ENCODE data around the gene PIP5K1B.

Gene PIP5K1B

DNA sequence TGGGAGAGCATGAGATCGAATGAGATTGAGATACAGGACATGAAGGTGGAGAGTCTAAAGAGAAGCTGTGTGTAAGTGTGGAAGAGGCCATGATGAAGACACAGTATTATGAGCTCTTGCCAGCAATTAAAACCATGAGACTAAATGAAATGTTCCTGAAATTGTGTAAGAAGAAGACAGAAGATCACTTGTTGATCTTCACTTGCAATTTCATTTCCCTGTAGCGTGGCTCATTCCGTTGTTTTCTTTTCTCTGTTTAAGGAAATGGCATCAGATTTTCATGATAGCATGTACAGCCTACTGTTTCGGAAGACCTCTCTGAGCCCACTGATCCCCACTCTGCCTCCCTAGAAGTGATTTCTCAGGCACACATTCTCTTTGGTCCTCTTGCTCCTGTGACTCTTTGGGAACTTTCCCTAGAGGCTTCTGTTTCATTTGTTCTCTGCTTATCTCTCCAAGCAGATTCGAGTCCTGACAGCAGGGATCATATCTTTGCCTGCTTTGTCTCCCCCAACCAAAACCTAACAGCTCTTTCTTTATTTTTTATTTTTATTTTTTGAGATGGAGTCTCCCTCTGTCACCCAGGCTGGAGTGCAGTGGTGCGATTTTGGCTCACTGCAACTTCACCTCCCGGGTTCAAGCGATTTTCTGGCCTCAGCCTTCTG lies 16.8 kb downstream of the PIP5K1B start:
- H3K4me3 ChIP-seq (ENCODE audit: low read depth, low read length), result no peak overlapping the region

GRCh38 chr9:68725070-68725469 lies 20.0 kb downstream of the PIP5K1B start:
- H3K36me3 ChIP-seq (replicated peaks), result no peaks in the 10 kb centered on the region
- TF ChIP-seq, protein P1, sequence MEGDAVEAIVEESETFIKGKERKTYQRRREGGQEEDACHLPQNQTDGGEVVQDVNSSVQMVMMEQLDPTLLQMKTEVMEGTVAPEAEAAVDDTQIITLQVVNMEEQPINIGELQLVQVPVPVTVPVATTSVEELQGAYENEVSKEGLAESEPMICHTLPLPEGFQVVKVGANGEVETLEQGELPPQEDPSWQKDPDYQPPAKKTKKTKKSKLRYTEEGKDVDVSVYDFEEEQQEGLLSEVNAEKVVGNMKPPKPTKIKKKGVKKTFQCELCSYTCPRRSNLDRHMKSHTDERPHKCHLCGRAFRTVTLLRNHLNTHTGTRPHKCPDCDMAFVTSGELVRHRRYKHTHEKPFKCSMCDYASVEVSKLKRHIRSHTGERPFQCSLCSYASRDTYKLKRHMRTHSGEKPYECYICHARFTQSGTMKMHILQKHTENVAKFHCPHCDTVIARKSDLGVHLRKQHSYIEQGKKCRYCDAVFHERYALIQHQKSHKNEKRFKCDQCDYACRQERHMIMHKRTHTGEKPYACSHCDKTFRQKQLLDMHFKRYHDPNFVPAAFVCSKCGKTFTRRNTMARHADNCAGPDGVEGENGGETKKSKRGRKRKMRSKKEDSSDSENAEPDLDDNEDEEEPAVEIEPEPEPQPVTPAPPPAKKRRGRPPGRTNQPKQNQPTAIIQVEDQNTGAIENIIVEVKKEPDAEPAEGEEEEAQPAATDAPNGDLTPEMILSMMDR (IDR thresholded peaks at IDR 0.05; ENCODE audit: low read depth, low read length, missing control alignments), result no peak
- no peak for DNase-seq
- no peak overlapping the region for H3K27ac ChIP-seq
- no peaks in the 10 kb centered on the region for H3K27me3 ChIP-seq (replicated peaks)
- H3K4me3 ChIP-seq (ENCODE audit: low read depth, low read length), result no peak overlapping the region
- in situ Hi-C loops (cut with HindIII; ENCODE audit: low pct_ligation_motif_present, low sequenced_read_pairs), result no loop called here

More for the DNA sequence above, 16.8 kb downstream of the PIP5K1B start:
- in situ Hi-C loops (cut with HindIII; ENCODE audit: low pct_ligation_motif_present, low sequenced_read_pairs), result no loop called here
- no peak for DNase-seq
- no peaks in the 10 kb centered on the region for H3K36me3 ChIP-seq (replicated peaks)
- no peaks in the 10 kb centered on the region for H3K27me3 ChIP-seq (replicated peaks)
- TF ChIP-seq, protein P1 (IDR thresholded peaks at IDR 0.05; ENCODE audit: low read depth, low read length, missing control alignments), result no peak
- H3K27ac ChIP-seq, result no peak overlapping the region

DNA sequence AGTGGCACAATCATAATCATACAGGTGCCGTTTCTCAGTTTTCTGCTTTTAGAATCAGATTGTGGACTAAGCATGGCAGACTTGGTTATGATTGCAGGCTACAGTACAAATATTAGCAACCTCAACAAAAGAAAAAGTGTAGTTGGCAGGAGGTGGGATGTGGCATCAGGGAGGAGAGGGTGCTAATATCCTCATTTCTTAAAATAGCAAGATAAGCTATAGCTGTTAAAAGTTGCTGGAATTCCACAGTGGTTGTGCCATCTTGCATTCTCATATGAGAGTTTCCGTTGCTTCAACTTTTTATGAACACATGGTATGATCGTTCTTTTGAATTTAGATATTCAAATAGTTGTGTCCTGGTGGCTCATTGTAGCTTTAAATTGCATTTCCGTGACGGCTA lies 21.4 kb downstream of the PIP5K1B start:
- TF ChIP-seq, protein P1 (IDR thresholded peaks at IDR 0.05; ENCODE audit: low read depth, low read length, missing control alignments), result no peak
- no peak overlapping the region for H3K4me3 ChIP-seq (ENCODE audit: low read depth, low read length)
- in situ Hi-C loops (cut with HindIII; ENCODE audit: low pct_ligation_motif_present, low sequenced_read_pairs), result no loop called here
- H3K27ac ChIP-seq, result no peak overlapping the region
- H3K27me3 ChIP-seq (replicated peaks), result no peaks in the 10 kb centered on the region
- H3K36me3 ChIP-seq (replicated peaks), result no peaks in the 10 kb centered on the region
- no peak for DNase-seq

DNA sequence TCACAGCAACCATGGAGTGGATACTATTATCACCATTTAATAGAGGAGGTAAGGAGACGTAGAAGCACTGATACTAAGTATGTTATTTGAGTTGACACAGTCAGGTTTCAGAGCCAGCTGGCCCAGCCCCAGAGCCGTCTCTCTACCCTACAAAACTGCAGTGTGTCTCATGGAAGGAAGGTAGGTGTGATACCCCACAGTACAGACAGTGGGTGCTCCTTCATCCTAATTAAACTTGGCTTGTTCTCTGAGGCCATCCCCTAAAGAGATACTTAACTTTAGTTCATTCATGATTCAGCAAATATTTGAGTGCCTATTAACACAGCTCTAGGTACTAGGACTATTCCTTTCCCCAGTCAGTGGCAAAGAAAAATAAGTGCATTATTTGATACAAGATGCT lies 22.6 kb downstream of the PIP5K1B start:
- H3K36me3 ChIP-seq (replicated peaks), result no peaks in the 10 kb centered on the region
- no peak overlapping the region for H3K27ac ChIP-seq
- in situ Hi-C loops (cut with HindIII; ENCODE audit: low pct_ligation_motif_present, low sequenced_read_pairs), result no loop called here
- no peaks in the 10 kb centered on the region for H3K27me3 ChIP-seq (replicated peaks)
- H3K4me3 ChIP-seq (ENCODE audit: low read depth, low read length), result no peak overlapping the region
- no peak for DNase-seq
- TF ChIP-seq, protein P1 (IDR thresholded peaks at IDR 0.05; ENCODE audit: low read depth, low read length, missing control alignments), result no peak

- Histone ChIP-seq H3K4me3 (ENCODE audit: low read depth, low read length) (no peak overlapping the region), H3K27me3 (replicated peaks) (no peaks in the 10 kb centered on the region), H3K27ac (no peak overlapping the region), H3K36me3 (replicated peaks) (no peaks in the 10 kb centered on the region)
- TF ChIP-seq, protein P1 (IDR thresholded peaks at IDR 0.05; ENCODE audit: low read depth, low read length, missing control alignments), result no peak
- in situ Hi-C loops (cut with HindIII; ENCODE audit: low pct_ligation_motif_present, low sequenced_read_pairs), result no loop called here
- no peak for DNase-seq
Observed at GRCh38 chr9:68728731-68729130, 23.7 kb downstream of the PIP5K1B start.
